HG02943 (cell line): ENCODE data around the gene NTM.
"Not testable (repeated sequence)": the region's sequence is repeated elsewhere in the genome, so short reads cannot be mapped to it uniquely, and the experiment has no call there.

Experiments used
- ATAC-seq: cut with Tn5 transposase; IDR thresholded peaks from one replicate; pipeline ENCODE4 v1.9.1; 2021; ENCODE audit warnings: mild to moderate bottlenecking, low read depth, moderate library complexity; ENCODE audit not compliant: unreplicated experiment

The NTM gene

DNA sequence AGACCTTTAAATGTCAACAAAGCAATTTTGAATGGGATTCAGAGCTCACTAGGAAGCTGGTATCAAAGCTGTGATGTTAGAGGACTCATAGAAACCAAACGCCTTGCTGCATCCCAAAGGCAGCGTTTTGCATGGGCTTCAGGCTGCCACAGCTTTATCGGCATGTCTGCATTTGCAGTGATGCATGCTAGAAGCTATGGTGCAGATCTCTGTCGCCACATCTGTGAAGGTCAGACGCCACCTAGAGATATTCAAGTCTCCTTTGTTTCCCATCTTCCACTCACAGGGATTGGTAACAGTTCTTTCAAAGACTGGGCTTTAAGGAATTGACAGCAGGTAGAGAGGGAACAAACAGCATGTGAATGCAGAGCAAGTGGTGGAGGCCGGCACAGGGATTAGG is 47.8 kb downstream of the NTM start:
- ATAC-seq, result no peak

DNA sequence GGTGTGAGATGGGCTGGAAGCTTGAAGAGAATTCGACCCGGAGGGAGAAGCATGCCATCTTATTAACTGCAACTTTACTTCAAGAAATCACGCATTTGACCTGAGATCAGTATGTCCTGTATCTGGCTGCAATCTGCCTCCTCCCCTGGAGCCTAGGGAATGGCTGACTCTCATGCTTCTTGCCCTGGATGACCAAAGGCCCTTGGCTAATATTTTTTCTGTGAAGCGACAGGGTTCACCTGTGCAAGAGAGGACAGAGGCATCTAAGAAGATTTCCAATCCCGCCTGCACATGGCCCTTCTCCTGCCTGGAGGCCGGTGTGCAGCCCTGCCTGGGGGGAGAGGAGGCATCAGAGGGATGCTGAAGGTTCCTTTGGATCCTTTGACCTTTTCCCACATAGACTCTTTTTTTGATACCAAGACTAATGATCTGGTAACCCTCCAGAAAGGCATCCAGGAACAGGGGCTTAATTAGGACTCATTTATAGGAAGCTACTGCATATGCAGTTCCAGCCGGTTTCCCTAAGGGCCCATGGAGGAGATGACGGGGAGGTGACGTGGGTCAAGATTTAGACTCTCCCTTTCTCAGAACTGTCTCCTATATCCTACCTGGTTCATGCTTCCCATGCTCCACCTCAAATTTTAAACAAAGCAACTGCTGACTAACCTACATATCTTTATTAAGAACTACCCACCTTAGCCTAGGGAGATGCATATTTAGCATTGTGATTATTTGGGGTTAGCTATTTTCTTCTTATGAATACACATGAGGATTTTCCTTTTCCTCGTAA is 50.8 kb downstream of the NTM start:
- no peak for ATAC-seq

DNA sequence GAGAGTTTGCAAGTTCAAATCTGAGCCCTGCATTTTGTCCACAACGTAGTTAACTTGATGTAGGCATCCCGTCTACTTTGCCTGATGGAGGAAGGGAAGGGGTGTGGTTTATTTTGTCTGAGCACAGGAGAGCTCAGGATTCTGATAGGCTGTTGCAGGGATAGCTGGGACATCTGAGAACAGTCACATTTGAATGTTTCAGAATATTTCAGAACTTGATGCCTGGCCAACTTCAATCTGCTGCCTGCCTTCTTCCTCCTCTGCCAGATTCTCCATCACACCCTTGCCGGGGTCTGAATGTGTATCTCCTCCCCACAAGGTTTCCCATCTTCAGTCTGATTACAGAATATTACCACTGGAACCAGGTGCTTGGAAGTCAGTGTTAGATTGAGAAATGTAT is 51.6 kb downstream of the NTM start:
- ATAC-seq, result no peak

DNA sequence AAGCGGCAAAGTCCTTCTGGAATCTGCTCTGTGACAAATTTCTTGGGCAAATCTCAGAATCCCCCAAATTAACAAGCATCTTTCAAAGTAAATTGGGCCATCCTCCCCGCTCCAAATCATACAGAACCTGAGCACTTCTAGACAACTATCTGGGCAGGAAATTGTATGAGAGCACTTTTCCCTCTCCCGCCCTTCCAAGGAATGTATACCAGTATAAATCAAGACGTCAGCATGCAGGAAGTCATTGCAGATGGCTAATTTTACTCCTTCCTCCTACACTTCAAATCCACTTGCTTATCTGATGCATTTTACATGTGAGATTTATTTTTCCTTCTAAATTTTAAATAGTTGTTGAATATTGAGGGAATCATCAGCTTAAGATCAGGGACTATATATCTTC is 52.1 kb downstream of the NTM start:
- ATAC-seq, result no peak

DNA sequence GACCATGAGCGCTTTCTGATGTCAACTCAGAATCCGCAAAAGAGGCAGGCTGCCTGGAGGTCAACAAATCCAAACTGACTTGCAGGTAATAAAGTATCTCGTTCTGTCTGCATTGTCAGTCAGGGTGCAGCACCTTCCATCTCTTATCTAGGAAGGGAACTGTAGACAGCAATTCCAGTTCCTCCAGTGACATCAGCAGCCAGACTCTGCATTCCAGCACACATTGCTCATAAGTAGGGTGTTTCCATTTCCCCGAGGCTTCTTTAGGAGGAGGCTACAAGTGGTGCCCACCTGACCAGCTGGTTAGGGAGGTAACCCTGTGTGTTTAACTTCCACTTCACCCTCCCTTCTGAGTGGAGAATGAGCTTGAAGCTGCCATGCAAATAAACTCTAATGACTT is 53.3 kb downstream of the NTM start:
- no peak for ATAC-seq

DNA sequence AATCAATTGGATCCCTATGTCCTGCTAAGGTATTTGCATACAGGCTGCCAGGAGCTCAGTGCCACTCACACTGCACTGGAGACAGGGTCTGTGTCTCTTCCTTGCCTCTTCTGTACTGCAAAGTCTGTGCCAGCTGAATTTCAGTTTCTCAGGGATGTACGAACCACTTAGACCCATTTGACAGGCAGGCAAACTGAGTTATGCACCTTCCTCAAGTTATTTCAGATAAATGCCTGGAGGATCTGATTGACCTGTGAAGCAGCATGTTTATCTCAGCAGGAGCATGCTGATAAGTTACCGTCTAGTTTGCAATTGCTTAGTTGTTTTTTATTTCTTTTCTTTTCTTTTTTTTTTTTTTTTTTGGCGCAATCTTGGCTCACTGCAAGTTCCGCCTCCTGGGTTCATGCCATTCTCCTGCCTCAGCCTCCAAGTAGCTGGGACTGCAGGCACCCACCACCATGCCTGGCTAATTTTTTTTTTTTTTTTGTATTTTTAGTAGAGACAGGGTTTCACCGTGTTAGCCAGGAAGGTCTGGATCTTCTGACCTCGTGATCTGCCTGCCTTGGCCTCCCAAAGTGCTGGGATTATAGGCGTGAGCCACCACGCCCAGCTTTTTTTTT is 54.0 kb downstream of the NTM start:
- not testable (repeated sequence) for ATAC-seq

DNA sequence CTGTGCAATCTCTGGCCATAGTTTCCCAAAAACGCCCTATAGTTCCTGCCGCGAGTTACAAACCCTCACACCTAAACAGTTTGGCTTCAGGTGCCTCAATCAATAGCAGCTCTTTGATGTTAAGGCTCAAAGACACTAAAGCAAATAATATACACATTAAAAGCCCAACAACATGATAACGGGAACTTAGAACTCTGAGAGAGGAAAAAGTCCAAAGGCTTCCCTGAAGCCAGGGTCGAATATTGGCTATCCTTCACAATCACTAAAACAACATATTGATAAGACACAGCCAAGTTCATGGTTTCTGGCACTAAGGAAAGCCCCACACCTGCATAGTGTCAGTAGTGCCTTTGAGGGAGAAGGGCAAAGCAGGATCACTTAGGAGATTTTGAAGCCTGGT is 54.9 kb downstream of the NTM start:
- ATAC-seq, result no peak

DNA sequence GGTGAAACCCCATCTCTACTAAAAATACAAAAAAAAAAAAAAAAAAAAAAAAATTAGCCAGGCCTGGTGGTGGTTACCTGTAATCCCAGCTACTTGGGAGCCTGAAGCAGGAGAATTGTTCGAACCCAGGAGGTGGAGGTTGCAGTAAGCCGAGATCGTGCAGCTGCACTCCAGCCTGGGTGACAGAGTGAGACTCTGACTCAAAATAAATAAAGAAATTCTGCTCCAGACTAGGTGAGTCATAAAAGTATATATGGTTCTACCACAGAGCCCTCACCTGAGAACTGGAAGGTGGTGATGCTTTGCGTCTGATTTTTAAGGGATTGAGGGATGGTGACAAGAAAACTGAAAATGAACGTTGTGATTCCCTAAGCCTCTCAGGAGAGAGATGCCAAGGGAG is 58.4 kb downstream of the NTM start:
- ATAC-seq, result no peak

DNA sequence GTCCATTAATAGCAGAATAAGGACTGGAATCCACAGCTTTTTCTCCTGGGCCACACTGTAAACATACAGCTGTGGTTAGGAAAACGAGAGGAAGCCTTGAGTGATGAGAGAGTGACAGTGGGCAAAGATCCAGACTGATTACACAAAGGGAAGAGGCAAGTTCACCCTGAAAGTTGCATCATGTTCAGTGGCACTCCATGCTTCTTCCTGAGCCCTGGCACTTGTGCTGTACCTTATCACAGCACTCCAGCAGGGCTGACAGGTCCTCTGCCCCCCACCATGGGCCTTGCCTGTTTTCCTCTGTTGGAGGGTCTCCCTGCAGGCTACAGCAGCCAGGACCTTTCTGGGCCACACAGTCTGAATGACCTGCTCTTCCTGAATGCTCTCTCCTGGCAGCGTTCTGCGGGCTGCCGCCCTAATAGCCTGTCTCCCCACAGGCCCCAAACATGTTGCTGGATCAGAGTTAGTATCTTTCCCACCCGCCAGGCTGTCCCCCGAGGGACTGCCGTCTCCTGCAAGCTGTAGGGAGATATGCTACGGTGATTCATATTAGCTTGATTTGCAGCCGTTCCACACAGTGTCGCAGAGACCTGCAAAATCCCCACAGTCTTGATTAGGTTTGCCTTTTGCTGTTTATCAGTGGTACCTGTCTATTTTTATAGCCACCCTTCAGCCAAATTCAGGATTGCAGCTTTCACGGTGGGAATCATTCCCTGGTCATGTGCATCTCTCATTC is 60.2 kb downstream of the NTM start:
- no peak for ATAC-seq

DNA sequence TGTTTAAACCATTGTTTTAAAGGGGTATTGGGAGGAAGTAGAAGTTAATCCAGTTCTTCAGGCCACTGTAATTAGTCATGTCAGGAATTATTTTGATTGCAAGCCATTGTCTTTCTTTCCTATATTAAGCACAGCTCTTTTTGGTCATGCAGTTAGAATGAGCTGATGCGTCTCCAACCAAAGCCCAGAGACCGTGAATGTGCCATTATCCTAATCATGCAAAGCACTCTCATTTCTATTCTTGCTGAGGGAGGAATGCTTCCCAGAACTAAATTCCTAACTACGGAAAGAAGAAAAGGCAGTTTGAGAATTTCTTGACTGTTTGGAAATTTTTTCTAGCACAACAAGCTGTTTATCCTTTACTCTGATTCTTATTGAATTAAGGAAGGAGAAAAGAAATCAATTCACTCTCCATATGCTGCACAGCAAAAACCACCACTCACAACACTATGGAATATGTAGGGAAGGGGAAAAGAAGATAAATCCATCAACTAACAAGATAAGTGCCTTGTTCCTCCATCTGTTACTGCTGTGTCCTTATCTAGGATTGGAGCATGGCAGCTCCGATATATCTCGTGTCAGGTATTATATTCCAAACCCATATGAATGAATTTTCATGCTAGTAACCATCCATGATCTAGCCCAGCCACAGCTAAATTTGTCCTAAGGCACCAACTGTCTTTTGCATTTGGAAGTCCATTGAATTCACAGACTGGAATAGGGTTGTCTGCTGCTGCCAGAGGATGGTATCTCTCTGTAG is 70.8 kb downstream of the NTM start:
- ATAC-seq, result no peak

DNA sequence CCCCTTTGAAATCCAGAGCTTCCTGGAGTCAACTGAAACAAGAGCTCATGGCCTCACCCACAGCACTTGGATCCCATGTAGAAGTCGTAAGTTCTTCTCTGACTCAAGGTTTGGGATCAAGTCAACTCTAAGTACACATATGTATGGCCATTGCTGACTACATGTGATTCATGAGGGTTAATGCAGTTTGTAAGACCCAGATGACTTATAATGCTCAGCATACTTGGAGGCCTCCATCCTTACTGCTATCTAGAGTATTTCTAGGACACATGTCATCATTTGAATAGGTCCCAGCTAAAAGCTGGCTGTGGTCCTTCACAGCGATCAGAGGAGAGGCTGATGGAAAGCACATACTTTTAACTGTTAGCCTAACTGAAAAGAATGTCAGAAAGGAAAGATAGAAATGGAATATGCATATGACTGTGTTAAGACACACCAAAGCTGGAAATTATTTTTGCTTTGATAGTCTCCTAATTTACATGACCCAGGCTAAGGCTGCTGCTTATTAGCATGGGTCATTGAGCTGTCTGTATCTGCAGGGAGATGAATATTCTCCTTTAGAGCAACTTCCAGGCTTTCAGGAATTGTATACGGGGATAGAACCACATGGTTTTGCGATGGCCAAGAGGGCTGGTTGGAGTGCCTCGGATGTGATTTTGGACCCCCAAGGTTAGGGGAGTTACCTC is 76.3 kb downstream of the NTM start:
- ATAC-seq, result no peak

DNA sequence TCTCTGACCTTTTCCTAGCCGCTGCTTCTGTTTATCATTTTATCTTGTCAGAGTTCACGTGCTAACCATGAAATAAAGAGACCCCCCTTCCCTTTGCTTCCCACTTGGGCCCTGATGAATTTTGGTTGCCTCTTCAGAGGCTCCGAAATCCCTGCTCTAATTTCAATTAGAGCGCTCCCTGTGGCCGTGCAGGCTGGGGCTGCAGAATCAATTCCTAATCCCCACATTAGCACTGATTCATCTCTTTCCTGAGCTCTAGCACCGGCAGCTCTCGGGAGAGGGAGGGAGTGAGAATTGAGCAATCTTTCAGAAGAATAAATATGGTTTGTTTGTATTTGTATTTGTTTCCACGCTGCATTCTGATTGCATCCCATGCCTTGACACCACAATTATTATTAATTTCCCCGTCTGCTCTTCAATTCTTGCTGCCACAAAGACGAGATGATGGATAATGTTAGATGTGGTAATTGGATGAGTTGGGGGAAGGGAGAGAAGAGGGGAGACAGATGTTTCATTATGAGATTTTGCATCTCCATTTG is 76.9 kb downstream of the NTM start:
- ATAC-seq, result no peak

DNA sequence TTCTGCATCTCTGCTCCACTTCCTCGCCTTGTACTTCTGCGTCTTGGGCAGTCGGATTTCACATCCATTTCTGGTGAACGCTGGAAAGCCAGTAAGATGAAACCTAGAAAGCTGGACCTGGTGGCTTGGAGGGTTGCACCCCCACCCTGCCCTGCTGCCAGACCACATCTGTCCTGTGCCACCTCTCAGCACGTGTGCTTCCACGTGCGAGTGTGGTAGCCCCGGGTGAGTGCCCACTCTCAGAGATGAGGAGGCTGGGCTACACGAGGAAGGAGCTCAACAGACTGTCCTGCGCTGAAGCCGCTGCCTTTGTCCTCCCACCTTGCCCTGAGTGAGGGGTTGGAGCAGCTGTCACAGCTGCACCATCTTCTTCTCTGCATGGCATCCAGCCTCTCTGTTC is 77.5 kb downstream of the NTM start:
- no peak for ATAC-seq

DNA sequence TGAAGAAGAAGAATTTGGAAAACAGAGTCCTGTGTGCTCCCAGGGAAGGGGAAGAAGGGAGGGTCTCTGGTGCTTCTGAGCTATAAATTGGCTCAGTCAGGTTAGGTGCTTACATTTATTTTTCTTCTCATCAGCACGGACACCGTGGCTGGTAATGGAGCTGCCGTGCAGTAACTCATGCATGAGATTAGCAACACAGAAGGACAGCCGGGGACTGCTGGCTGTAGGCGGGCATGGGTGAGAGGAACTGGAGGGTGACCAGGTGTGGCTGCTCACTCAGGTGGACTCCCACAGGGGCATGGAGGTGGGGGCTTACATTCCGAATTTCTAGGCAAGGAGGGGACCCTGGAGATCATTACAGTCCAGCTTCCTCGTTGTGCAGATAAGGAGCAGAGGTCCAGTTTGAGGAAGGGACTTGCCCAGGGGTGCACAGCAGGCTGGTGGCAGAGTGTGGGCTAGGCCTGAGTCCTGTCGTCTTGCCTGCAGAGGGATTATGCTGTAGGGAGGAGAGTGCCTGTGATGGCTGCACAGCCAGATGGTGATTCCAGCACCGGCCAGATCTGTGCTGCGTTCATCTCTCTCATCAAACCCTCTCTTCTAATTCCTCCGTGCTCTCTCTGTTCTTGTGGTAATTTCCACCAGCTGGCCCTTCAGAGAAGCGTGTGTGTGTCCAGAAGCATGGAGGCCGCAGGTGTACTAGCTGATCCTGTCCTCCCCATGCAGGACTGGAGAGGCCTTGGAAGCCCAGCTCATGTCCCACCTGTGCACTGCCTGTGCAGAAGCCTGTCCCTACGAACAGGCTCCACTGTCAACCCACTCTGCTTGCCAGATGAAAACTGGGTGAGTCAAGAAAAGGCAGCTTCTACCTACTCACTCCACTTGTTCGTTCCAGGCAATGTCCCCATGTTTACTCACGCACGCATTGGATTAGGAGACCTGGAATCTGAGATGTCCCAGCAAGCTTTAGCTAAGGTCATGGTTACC is 78.9 kb downstream of the NTM start:
- ATAC-seq, result no peak

DNA sequence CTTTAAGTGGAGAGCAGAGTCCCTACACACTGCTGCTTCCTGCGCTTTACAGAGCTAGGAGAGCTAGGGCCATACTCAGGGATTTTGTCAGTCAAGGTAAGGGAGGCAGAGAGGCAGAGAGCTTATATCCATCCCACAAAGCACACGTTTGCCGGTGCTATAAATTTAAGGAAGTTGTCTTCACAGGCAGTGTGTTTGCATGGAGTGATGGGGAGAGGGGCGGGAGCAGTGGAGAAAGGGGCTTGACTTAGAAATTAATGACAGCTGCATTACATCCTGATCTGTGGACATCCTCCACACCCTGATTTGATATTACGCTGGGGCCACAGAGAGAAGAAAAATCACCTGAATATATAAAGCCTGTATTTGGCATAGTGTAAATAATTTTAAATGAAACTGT is 84.1 kb downstream of the NTM start:
- ATAC-seq, result no peak

DNA sequence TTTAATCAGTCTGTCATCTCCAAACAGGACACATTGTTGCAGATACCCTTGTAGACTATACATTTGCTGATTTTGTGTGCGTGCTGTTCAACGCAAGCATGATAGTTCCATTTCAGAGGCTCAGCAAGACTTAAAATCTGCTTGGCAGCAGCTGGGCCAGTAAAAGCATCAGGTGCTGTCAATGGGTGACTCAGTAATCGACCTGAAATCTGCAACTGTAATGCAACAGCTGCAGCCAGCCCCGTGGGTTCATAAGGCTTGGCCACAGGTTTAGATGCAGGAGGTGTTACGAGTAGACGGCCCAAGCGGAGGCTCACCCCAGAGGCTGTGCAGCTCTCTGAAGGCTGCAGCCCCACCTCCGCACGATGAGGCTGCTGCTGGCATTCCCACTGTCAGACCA is 84.6 kb downstream of the NTM start:
- ATAC-seq, result no peak

DNA sequence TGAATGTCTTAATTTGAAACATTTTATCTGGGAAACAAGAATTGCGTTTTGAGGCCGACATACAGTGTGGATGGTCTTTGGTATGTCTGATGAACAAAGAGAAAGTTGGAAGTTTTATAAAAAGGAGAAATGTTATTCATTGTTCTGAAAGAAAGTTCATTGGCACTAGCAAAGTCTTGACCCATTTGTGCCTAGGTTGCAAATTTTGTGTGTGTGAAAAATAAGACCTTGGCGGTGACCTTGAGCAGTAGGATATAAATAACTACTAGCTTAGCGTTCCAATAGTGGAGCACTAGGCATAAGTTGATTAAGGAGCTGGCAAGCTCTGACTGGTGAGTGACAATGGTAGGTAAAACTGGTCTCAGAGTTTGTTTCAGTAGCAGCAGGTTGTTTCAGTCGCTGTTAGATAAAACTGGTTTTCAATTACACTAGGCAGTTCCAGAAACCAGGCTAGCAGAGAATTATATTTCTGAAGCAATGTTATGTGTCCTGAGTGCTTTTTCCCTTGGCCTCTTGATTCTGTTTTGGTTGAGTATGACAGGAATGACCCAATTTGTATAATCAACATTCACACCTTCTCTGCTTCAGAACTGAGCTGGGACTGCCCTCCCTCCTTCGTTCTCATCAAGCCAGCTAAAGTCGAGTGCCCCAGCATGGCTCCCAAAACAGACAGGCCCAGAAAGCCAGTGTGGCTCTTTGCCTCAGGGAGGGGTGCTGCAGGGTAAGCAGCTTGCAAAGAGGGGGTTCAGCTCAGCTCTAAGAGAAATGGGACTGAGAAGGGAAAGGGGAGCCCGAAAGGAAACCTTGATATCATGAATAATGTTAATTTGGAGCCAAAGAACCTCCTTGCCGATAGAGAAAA is 85.7 kb downstream of the NTM start:
- no peak for ATAC-seq

DNA sequence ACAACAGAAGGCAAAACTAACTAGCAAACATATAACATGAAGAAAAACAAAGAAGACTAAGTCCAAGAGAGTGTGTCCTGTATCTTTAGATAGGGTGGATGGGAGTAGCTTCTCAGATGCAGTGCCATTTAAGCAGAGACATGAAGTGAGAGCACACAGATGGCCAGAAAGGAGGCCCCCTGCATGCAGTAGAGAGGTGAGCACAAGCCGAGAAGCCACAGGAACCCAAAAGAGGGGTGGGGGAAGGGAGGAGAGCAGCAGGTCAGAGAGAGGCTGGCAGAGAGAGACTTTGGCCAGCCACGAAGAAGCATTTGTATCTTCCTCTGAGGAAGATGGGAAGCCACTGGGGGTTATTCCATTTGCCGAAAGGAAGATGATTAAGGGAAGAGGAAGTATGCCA is 86.7 kb downstream of the NTM start:
- ATAC-seq, result no peak
